DOHH2 (cell line): ENCODE measurements around the gene SUGCT.

Source experiments
- H3F3A ChIP-seq: fragments of 200-600 bp; sonication (generic), shearing (Covaris generic); 2 replicates; pipeline ENCODE4 v1.6.0; 2016; ENCODE audit warnings: antibody characterized with exemption, mild to moderate bottlenecking; ENCODE audit not compliant: control insufficient read depth, insufficient read depth
- H3K27ac ChIP-seq: fragments of 200-600 bp; sonication (generic); 2 replicates; pipeline ENCODE4 v1.5.1; 2014; ENCODE audit warnings: low read depth, mild to moderate bottlenecking, low read length, moderate library complexity
- H3K27me3 ChIP-seq: fragments of 200-600 bp; sonication (generic); 2 replicates; pipeline ENCODE4 v1.6.1; 2014; ENCODE audit warnings: mild to moderate bottlenecking, low read length, mixed read lengths; ENCODE audit not compliant: control insufficient read depth
- H3K36me3 ChIP-seq: fragments of 200-600 bp; sonication (generic); 2 replicates; pipeline ENCODE4 v1.6.1; 2014; ENCODE audit warnings: mild to moderate bottlenecking, low read length, moderate library complexity, mixed read lengths; ENCODE audit not compliant: control insufficient read depth
- H3K4me1 ChIP-seq: fragments of 200-600 bp; sonication (generic); 2 replicates; pipeline ENCODE4 v1.6.1; 2014; ENCODE audit warnings: mild to moderate bottlenecking, low read length, mixed read lengths; ENCODE audit not compliant: control insufficient read depth
- H3K4me2 ChIP-seq: fragments of 200-600 bp; sonication (generic); 2 replicates; pipeline ENCODE4 v1.6.0; 2014; ENCODE audit warnings: mild to moderate bottlenecking, low read length, moderate library complexity
- H3K4me3 ChIP-seq: fragments of 200-600 bp; sonication (generic); 2 replicates; pipeline ENCODE4 v1.5.1; 2014; ENCODE audit warnings: mild to moderate bottlenecking, low read length, mixed read lengths
- H3K79me2 ChIP-seq: fragments of 200-600 bp; sonication (generic); 2 replicates; pipeline ENCODE4 v1.6.1; 2014; ENCODE audit warnings: mild to moderate bottlenecking, low read length, mixed read lengths; ENCODE audit not compliant: control insufficient read depth
- H3K9me2 ChIP-seq: fragments of 200-600 bp; sonication (generic); replicated peaks from 2 replicates; pipeline ENCODE4 v1.6.1; 2014; ENCODE audit warnings: mild to moderate bottlenecking, low read length, mixed read lengths; ENCODE audit not compliant: control insufficient read depth
- H3K9me3 ChIP-seq: fragments of 200-600 bp; sonication (generic); 2 replicates; pipeline ENCODE4 v1.6.1; 2014; ENCODE audit warnings: antibody characterized with exemption, low read length, mixed read lengths; ENCODE audit not compliant: control insufficient read depth, insufficient read depth
- H4K20me1 ChIP-seq: fragments of 200-600 bp; sonication (generic); 2 replicates; pipeline ENCODE4 v1.6.0; 2014; ENCODE audit warnings: low read depth, mild to moderate bottlenecking, antibody characterized with exemption, low read length, moderate library complexity; ENCODE audit not compliant: control insufficient read depth, insufficient read depth
- EZH2phosphoT487 ChIP-seq: fragments of 200-600 bp; sonication (generic); IDR thresholded peaks from 2 replicates; pipeline ENCODE4 v1.6.1; 2017; ENCODE audit warnings: borderline replicate concordance, mild to moderate bottlenecking, antibody characterized with exemption, low read length, moderate library complexity, mixed read lengths
- TF ChIP-seq, protein P1 (sequence below): fragments of 200-600 bp; sonication (generic); IDR thresholded peaks from one replicate; pipeline ENCODE4 v1.5.1; 2014; ENCODE audit warnings: antibody characterized with exemption, mild to moderate bottlenecking, low read depth, low read length; ENCODE audit not compliant: poor library complexity, severe bottlenecking

SUGCT gene

DNA sequence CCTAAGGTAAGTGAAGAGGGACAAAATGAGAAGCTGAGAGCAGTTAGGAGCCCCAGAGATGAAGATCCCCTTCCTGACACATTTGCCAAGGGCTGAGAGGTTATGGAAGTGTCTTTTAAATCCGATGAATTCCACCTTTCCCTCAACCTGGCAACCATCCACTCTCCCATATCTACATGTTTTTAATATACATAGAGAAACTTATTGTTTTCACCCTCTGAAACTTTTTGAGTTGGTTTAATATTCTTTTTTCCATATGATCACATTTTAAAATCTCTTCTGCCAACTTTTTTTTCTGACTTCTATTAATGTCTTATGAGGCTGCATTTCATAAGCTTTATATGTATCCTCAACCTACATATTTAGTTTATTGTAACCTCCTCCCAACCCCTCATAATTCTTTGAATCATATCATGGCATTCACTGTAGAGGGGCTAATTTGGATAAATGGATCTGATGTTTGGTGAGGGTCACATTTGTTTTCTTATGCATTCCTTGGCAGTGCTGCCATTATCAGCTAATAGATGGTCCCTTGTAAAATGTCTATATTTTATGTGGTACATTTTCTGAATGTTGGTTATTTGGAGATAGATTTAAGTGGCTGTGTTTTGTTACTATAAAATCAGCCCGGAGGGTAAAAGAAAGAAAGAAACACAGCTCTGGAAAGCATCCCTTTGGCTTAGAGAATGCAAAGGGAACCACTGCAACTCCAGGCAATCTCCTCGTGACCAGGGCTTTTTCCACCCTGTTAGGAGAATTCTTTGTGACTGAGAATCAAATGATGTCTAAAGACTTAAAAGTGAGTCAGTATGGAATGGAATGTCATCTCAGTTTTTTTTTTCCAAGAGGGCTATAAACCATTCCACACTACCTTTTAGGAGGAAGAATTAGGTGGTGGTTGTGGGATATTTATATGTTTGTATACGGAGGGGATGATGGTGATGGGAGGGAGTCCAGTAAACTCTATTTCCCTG is 334.4 kb downstream of the SUGCT start:
- Histone ChIP-seq H3K79me2 (no peaks in the 10 kb centered on the region), H3K4me3 (no peak overlapping the region), H3K4me2 (no peak overlapping the region), H3K9me2 (no peaks in the 10 kb centered on the region), H3K36me3 (no peaks in the 10 kb centered on the region), H3K9me3 (no peaks in the 10 kb centered on the region), H3K27me3 (peaks cover 3% of the 10 kb centered on the region; the same call in 1 of the 2 replicates), H4K20me1 (no peaks in the 10 kb centered on the region), H3K27ac (no peak overlapping the region), H3K4me1 (no peaks in the 10 kb centered on the region), H3F3A (no peaks in the 10 kb centered on the region)
- no peak for TF ChIP-seq EZH2phosphoT487
- TF ChIP-seq, protein P1, sequence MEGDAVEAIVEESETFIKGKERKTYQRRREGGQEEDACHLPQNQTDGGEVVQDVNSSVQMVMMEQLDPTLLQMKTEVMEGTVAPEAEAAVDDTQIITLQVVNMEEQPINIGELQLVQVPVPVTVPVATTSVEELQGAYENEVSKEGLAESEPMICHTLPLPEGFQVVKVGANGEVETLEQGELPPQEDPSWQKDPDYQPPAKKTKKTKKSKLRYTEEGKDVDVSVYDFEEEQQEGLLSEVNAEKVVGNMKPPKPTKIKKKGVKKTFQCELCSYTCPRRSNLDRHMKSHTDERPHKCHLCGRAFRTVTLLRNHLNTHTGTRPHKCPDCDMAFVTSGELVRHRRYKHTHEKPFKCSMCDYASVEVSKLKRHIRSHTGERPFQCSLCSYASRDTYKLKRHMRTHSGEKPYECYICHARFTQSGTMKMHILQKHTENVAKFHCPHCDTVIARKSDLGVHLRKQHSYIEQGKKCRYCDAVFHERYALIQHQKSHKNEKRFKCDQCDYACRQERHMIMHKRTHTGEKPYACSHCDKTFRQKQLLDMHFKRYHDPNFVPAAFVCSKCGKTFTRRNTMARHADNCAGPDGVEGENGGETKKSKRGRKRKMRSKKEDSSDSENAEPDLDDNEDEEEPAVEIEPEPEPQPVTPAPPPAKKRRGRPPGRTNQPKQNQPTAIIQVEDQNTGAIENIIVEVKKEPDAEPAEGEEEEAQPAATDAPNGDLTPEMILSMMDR = no peak

DNA sequence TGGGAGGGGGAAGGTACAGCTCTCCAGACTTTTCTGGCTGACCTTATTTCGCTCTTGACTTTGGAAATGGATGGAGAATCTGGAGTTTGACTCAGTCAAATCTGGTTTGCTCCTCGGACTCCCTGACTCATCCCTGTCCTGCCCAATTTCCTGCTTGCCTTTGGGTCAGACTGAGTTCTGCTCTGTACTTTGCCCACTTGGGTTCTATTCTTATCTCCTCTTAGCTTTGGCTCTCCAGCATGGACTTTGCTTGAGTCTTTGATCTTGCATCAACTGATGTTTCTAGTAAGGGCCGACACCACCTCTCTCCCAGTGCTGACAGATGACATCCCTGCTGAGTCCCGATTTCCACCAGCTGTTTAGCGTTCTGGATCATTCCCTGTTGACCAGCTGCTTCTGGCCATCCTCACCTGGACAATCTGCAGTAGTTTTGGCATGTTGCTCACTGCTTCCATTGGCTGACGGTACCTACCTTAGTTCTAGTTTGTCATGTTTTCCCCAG is 335.3 kb downstream of the SUGCT start:
- Histone ChIP-seq H3K9me3 (no peaks in the 10 kb centered on the region), H4K20me1 (no peaks in the 10 kb centered on the region), H3F3A (no peaks in the 10 kb centered on the region), H3K36me3 (no peaks in the 10 kb centered on the region), H3K27me3 (peaks cover 3% of the 10 kb centered on the region; the same call in 1 of the 2 replicates), H3K4me3 (no peak overlapping the region), H3K27ac (no peak overlapping the region), H3K9me2 (no peaks in the 10 kb centered on the region), H3K4me1 (no peaks in the 10 kb centered on the region), H3K4me2 (no peak overlapping the region), H3K79me2 (no peaks in the 10 kb centered on the region)
- TF ChIP-seq, protein P1 = no peak
- TF ChIP-seq EZH2phosphoT487 = no peak

DNA sequence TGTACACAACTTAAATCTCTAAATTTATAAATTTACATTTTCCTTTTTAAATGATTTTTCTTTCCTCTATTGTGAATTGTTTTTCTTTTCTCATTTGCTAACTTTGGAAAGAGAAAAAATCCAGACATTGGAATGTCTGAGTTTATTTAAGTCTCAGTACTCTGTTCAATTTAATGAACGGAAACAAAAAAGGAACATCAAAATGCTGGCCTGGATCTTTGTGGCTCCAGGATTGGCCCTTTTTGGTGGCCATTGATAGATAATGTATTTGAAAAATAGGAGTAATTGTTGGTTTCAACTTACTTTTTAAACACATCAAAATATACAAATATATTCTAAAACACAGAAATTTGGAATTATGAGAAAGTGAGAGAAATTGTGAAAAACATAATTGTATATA is 336.0 kb downstream of the SUGCT start:
- TF ChIP-seq EZH2phosphoT487 = no peak
- TF ChIP-seq, protein P1 = no peak
- H3K36me3 ChIP-seq = no peaks in the 10 kb centered on the region
- no peaks in the 10 kb centered on the region for H3K79me2 ChIP-seq
- H3K4me2 ChIP-seq = no peak overlapping the region
- H4K20me1 ChIP-seq = no peaks in the 10 kb centered on the region
- H3K27ac ChIP-seq = no peak overlapping the region
- no peaks in the 10 kb centered on the region for H3K4me1 ChIP-seq
- no peak overlapping the region for H3K4me3 ChIP-seq
- H3F3A ChIP-seq = no peaks in the 10 kb centered on the region
- H3K27me3 ChIP-seq = peaks cover 3% of the 10 kb centered on the region; the same call in 1 of the 2 replicates
- H3K9me2 ChIP-seq = no peaks in the 10 kb centered on the region
- H3K9me3 ChIP-seq = no peaks in the 10 kb centered on the region
